ENCODE results near the gene SLC39A2. TPM values are rescaled to one million over a fixed set of nuclear protein-coding genes. Genes with fewer than 3 reads are reported as not detected.

The SLC39A2 gene
- total RNA-seq, 2 donors from 2014 or later: not detected

GRCh38 chr14:21033133-21033698 lies 34.1 kb downstream of the SLC39A2 start:
- TF ChIP-seq CTCF (IDR thresholded peaks at IDR 0.05): no peak
- H3K36me3 ChIP-seq: no peaks in the 10 kb centered on the region
- no peaks in the 10 kb centered on the region for H3K9me3 ChIP-seq
- H3K27ac ChIP-seq: no peak overlapping the region
- peaks cover 0 to 2% of the 10 kb centered on the region in 2 donors for H3K4me1 ChIP-seq
- no peak overlapping the region for H3K4me3 ChIP-seq
- DNase-seq (ENCODE audit: low spot score): no peak
- H3K27me3 ChIP-seq: no peaks in the 10 kb centered on the region

- Histone ChIP-seq H3K4me1 (peaks cover 0 to 17% of the 10 kb centered on the region in 2 donors), H3K27ac (no peak within 1 kb of the TSS), H3K36me3 (no peaks in the 10 kb centered on the region), H3K9me3 (no peaks in the 10 kb centered on the region), H3K4me3 (no peak within 1 kb of the TSS), H3K27me3 (no peaks in the 10 kb centered on the region)
- no peak for DNase-seq (ENCODE audit: low spot score)
- TF ChIP-seq CTCF (IDR thresholded peaks at IDR 0.05): no peak
Measured at GRCh38 chr14:21034707-21035106, 35.6 kb downstream of the SLC39A2 start, which contains the start of gene RNASE13. Gene RNASE13, minus strand, starts transcription at chr14:21034807. Its CDS starts 519 bp downstream, at chr14:21034288.

DNA sequence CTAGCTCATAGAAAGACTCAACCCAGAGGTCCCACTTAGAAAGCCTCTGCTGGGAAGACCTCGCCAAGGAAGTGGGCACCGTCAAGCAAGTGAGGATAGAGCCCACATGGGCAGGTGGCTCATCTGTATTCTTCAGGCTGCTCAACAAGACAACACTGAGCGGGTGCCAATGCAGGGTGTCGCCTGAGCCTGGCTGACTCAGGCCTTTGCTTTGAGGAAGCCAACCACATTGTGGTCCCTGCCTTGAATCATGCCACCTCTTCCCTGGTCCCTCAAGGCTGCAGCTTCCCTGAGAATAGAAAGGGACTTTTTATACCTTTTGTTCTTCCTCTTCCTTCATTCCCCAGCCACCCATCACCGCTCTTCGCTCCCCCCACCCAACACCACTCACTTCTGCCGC lies 37.7 kb downstream of the SLC39A2 start:
- H3K4me1 ChIP-seq: peaks cover 0 to 23% of the 10 kb centered on the region in 2 donors
- no peak overlapping the region for H3K4me3 ChIP-seq
- no peaks in the 10 kb centered on the region for H3K27me3 ChIP-seq
- TF ChIP-seq CTCF (IDR thresholded peaks at IDR 0.05): no peak
- no peaks in the 10 kb centered on the region for H3K36me3 ChIP-seq
- peak overlapping the region in 1 of 2 donors; percentile 23 for H3K27ac ChIP-seq
- no peak for DNase-seq (ENCODE audit: low spot score)
- no peaks in the 10 kb centered on the region for H3K9me3 ChIP-seq

GRCh38 chr14:21037156-21037555 lies 38.1 kb downstream of the SLC39A2 start:
- no peaks in the 10 kb centered on the region for H3K27me3 ChIP-seq
- H3K9me3 ChIP-seq: no peaks in the 10 kb centered on the region
- no peak for DNase-seq (ENCODE audit: low spot score)
- peaks cover 0 to 23% of the 10 kb centered on the region in 2 donors for H3K4me1 ChIP-seq
- no peak for TF ChIP-seq CTCF (IDR thresholded peaks at IDR 0.05)
- peak overlapping the region in 1 of 2 donors; percentile 23 for H3K27ac ChIP-seq
- no peak overlapping the region for H3K4me3 ChIP-seq
- H3K36me3 ChIP-seq: no peaks in the 10 kb centered on the region

- peaks cover 0 to 36% of the 10 kb centered on the region in 2 donors for H3K4me1 ChIP-seq
- H3K27me3 ChIP-seq: no peaks in the 10 kb centered on the region
- H3K27ac ChIP-seq: peak overlapping the region; percentile 67 to 80
- DNase-seq (ENCODE audit: low spot score): peak; percentile 90
- H3K4me3 ChIP-seq: no peak overlapping the region
- H3K36me3 ChIP-seq: no peaks in the 10 kb centered on the region
- TF ChIP-seq CTCF (IDR thresholded peaks at IDR 0.05): no peak
- H3K9me3 ChIP-seq: no peaks in the 10 kb centered on the region
Measured at GRCh38 chr14:21038441-21039422, 39.6 kb downstream of the SLC39A2 start.

Measured in right atrium auricular region (tissue), 2 donors.